Measurements from ENCODE around the gene TWF2.

TWF2 gene

DNA sequence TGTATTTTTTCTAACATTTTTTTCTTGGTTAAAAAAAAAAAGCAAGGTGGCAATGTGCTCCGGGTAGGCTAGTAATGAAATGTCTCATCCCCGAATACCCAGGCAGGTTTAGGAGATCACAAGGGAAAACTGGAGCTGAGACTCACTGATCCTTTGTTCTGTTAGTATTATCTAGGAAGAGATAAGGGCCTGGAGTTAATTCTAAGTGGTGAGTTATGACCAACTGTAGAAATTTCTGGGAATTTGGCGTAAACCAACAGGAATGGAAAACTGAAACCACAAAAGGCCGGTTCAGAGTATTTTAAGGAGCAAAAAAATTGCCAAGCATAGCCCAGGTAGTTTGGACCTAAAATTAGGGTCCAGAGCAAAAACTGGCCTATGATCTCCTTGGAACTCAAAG is 19.0 kb upstream of the TWF2 start:
- no peak for DNase-seq (ENCODE audit: low read depth)

GRCh38 chr3:52256622-52257021 is 17.7 kb upstream of the TWF2 start:
- no peak for DNase-seq (ENCODE audit: low read depth)

GRCh38 chr3:52256159-52256558 is 17.2 kb upstream of the TWF2 start:
- no peak for DNase-seq (ENCODE audit: low read depth)

- DNase-seq (ENCODE audit: low read depth): no peak
Measured at GRCh38 chr3:52254608-52255007, 15.7 kb upstream of the TWF2 start.

- peak; percentile 27 for DNase-seq (ENCODE audit: low read depth)
Measured at GRCh38 chr3:52253314-52254304, 14.7 kb upstream of the TWF2 start.

DNA sequence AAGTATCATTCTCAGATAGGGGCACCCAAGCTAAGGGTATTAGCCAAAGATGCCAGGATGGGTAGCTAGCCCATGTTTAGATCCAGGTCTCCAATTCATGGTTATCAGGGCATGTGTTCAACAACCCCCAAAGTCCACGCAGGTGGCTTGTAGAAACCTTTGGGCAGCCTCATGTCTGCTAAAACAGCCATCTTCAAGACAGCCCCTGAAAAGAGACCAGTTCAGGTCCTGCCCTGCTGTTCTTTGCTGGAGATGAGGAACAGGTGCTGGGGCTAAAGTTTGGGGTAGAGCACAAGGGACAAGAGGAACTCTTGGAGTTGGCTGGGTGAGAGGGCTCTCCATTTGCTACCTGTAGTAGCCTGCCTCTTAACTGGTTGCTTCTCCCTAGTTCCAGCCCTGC is 11.2 kb upstream of the TWF2 start:
- no peak for DNase-seq (ENCODE audit: low read depth)

GRCh38 chr3:52249683-52250082 is 10.7 kb upstream of the TWF2 start:
- DNase-seq (ENCODE audit: low read depth): no peak

GRCh38 chr3:52248816-52249547 is 10.0 kb upstream of the TWF2 start:
- DNase-seq (ENCODE audit: low read depth): no peak

- no peak for DNase-seq (ENCODE audit: low read depth)
Measured at GRCh38 chr3:52248165-52248541, 9.2 kb upstream of the TWF2 start.

DNA sequence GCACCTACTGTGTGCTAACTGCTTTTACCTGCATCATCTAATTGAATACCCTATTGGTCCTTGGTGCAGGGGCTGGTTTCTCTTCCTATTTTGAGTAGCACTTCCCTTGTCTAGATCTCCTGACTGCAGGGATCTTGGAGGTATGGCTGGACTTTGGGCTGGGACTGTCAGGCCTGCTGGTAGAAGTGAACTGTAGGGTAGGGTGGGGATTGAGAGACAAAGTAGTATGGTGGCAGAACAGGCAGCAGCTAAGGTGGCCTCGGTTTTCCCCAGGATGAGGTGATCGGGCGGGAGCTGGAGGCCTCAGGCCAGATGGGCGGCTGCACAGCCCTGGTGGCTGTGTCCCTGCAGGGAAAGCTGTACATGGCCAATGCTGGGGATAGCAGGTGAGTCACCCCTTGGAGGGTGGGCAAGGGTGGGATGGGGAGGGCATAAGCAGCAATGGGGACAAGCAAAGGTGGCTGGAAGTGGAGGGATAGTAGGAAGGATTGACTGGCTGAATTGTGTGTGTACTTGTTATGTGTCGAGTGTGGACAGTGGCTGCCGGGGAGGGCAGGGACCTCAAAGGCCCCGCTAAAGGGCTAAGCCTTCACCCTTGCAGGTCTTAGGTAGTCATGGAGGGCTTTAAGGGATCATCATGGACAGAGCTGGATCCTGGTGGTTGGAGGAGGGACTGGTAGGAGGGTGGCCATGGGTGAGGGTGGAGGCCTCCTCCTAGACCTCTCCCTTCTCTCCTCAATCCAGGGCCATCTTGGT is 8.6 kb upstream of the TWF2 start:
- no peak for DNase-seq (ENCODE audit: low read depth)

- DNase-seq (ENCODE audit: low read depth): no peak
Measured at GRCh38 chr3:52246728-52247408, 7.9 kb upstream of the TWF2 start.

DNA sequence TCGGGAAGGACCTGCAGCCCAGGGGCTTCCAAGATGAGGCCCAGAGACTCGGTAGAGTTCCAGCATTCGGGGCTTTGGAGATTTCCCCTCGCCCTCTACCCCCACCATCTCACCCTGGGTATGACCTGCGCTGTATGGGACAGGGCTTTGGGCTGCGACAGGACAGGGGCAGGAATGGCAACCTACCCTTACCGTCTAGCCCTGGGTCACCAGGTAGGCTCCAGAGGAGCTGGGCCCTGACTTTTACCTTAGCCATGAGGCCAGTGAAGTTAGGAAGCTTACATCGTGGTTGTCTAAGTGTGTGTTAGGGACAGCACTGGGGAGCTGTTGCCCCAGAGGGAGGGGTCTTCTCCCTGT is 7.3 kb upstream of the TWF2 start:
- no peak for DNase-seq (ENCODE audit: low read depth)

DNA sequence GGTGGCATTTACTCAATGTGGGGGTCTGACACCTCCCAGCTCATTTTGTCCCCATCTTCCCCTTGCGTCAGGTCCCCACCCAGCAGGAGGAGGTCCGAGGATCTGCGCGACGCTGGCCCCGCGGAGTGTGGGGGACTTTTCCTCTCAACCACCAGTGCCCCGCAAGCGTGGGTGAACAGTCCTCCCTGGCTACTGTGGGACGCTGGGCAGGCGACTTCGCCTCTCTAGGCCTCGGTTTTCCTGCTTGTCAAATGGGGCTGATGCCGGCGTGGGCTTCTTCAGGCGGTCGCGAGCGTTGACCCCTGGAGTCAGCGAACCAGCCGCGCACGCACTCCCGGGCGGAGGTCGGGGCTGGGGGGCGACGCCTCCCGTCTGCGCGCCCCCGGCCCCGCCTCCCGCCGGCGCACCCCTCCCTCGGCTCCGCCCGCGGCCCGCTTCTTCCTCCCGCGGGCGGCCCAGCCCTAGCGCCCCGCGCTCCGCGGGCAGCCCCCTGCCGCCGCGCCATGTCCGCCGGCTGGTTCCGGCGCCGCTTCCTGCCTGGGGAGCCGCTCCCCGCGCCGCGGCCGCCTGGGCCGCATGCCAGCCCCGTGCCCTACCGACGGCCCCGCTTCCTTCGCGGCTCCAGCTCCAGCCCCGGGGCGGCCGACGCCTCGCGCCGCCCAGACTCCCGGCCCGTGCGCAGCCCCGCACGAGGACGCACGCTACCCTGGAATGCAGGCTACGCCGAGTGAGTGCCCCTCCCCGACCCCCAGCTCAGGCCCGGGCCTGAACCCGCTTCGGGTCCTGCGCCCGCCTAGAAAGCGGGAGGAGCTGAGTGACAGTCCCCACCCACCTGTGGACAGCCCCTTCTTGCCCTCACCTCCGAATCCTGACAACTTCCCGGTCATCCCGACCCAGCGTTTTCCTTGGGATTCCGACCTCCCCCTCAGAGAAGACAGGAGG is 6.6 kb upstream of the TWF2 start, which contains the start of gene PPM1M:
TSS of gene PPM1M (plus strand) at position 438 of the 942 bp plus-strand sequence. CDS start at position 504, 66 bp downstream.
- DNase-seq (ENCODE audit: low read depth): peak; percentile 67

GRCh38 chr3:52243791-52244628 is 5.1 kb upstream of the TWF2 start:
- DNase-seq (ENCODE audit: low read depth): peak; percentile 89

DNA sequence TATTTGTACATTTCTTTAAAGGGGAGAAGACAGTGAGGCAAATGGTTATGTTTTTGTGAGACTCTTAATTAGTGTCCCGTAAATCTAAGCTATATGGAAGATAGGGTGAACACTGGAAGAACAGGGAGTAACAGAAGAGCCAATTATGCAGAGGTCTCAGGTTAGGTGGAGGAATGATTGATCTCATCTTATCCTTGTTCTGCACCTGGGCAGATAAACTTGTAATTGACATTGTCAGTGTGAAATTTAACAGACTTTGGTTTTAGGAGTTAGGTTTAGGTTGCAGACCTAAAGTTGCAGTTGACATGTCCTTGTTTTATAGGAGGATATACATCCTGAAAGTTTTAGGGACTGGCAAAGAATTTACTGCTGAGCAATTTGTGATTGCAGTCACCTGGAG is 3.1 kb upstream of the TWF2 start:
- DNase-seq (ENCODE audit: low read depth): no peak

GRCh38 chr3:52240886-52241370 is 2.0 kb upstream of the TWF2 start:
- no peak for DNase-seq (ENCODE audit: low read depth)

DNA sequence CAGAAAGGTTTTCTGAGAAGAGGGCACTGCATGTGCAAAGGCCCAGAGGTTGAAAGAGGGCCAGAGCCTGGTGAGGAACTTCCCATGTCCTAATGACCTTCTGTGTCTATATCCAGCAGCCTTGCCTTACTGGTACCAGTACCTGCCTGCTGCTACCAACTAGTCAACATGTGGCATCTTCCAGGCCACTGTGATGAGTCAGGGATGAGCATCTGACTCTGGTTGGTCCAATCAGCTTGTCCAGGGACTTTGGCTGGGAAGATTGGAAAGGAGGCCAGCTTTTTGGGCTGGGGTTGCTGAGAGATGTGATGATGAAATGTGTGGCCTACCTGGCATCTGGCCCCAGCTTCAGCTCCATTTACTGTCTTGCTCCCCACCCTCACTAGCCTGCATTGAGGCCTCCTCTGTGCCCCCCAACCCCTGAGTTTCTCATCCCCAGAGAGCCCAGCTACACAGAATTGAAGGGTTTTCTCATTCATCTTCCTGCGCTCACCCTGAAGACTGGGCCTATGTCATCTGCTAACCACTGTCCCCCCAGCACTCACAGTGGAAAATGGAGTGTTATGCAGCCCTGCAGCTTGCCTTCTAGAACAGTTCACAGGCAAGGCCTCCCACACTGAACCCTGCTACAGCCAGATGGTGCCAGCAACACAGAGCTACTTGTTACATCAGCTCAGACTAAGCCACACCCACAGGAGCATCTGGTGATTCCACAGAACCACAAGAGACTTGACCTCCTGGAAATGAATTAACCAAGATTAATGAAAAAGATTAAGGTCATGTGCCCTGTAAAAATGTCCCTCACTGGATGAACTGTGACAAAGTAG is 1.3 kb upstream of the TWF2 start:
- DNase-seq (ENCODE audit: low read depth): peak; percentile 71

- peak; percentile 25 for DNase-seq (ENCODE audit: low read depth)
Measured at GRCh38 chr3:52238193-52238760, 681 bp downstream of the TWF2 start.

Data from ELR (cell line).